GM06990 (cell line): ENCODE measurements around the gene INTS4.
"Not testable (repeated sequence)": the region's sequence is repeated elsewhere in the genome, so short reads cannot be mapped to it uniquely, and the experiment has no call there.

ENCODE experiments used
- DNase-seq: peaks from one replicate; pipeline ENCODE4 v3.0.0-alpha.2; 2011; ENCODE audit not compliant: insufficient read length; ENCODE audit errors: extremely low read depth
- H3K27me3 ChIP-seq: replicated peaks from 2 replicates; pipeline ENCODE4 v1.6.0; 2011; ENCODE audit warnings: low read length; ENCODE audit not compliant: control insufficient read depth, insufficient read depth
- H3K36me3 ChIP-seq: 2 replicates; pipeline ENCODE4 v1.5.1; 2011; ENCODE audit warnings: low read length; ENCODE audit not compliant: control insufficient read depth, insufficient read depth
- H3K4me3 ChIP-seq: replicated peaks from 2 replicates; pipeline ENCODE4 v1.5.1; 2011; ENCODE audit warnings: low read depth, mild to moderate bottlenecking, control low read depth, low read length
- TF ChIP-seq, protein P1 (sequence below): IDR thresholded peaks from 2 replicates; pipeline ENCODE4 v1.5.1; 2011; ENCODE audit warnings: low read length, control low read depth, mild to moderate bottlenecking, inconsistent platforms; ENCODE audit not compliant: insufficient read depth, poor library complexity, severe bottlenecking

INTS4 gene

DNA sequence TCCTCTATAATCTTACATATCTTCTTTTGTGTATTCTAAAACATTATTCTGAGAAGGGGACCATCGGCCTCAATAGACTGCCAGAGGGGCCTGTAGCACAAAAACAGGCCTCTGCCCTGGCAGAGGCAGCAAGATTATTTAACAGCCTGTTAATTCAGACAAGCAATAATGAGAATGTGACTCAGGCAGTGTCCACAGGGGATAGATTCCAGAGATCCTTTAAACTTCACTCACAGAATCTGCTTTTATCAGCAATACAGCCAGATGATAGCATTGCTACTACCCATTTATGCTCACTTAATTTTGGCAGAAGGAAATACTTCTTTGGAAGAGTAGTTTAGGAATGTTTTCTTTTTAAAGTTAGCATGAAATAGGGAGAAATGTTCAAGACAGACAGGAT lies 128.7 kb downstream of the INTS4 start:
- no peak for DNase-seq
- no peaks in the 10 kb centered on the region for H3K36me3 ChIP-seq
- no peaks in the 10 kb centered on the region for H3K27me3 ChIP-seq
- no peak overlapping the region for H3K4me3 ChIP-seq
- TF ChIP-seq, protein P1, sequence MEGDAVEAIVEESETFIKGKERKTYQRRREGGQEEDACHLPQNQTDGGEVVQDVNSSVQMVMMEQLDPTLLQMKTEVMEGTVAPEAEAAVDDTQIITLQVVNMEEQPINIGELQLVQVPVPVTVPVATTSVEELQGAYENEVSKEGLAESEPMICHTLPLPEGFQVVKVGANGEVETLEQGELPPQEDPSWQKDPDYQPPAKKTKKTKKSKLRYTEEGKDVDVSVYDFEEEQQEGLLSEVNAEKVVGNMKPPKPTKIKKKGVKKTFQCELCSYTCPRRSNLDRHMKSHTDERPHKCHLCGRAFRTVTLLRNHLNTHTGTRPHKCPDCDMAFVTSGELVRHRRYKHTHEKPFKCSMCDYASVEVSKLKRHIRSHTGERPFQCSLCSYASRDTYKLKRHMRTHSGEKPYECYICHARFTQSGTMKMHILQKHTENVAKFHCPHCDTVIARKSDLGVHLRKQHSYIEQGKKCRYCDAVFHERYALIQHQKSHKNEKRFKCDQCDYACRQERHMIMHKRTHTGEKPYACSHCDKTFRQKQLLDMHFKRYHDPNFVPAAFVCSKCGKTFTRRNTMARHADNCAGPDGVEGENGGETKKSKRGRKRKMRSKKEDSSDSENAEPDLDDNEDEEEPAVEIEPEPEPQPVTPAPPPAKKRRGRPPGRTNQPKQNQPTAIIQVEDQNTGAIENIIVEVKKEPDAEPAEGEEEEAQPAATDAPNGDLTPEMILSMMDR: no peak

GRCh38 chr11:77861444-77861843 lies 133.0 kb downstream of the INTS4 start:
- DNase-seq: not testable (repeated sequence)

GRCh38 chr11:77857906-77858457 lies 136.5 kb downstream of the INTS4 start:
- not testable (repeated sequence) for H3K27me3 ChIP-seq

More at GRCh38 chr11:77861444-77861843, 133.0 kb downstream of the INTS4 start:
- H3K27me3 ChIP-seq, H3K4me3 ChIP-seq, H3K36me3 ChIP-seq: not testable (repeated sequence)

DNA sequence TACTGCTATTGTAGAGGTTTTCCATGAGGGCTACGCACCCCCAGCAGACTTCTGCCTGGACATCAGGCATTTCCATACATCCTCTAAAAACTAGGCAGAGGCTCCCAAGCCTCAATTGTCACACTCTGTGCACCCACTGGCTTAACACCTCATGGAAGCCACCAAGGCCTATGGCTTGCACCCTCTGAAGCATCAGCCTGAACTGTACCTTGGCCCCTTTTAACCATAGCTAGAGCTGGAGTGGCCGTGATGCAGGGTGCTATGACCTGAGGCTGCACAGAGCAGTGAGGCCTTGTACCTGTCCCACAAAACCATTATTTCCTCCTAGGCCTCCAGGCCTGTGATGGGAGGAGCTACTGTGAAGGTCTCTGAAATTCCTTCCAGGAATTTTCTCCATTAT lies 139.6 kb downstream of the INTS4 start:
- TF ChIP-seq, protein P1: no peak
- DNase-seq: no peak
- no peaks in the 10 kb centered on the region for H3K27me3 ChIP-seq
- H3K36me3 ChIP-seq: no peaks in the 10 kb centered on the region
- no peak overlapping the region for H3K4me3 ChIP-seq

More at GRCh38 chr11:77857906-77858457, 136.5 kb downstream of the INTS4 start:
- H3K36me3 ChIP-seq, H3K4me3 ChIP-seq, DNase-seq: not testable (repeated sequence)

- no peak for DNase-seq
- TF ChIP-seq, protein P1: no peak
- Histone ChIP-seq H3K27me3 (no peaks in the 10 kb centered on the region), H3K36me3 (no peaks in the 10 kb centered on the region), H3K4me3 (no peak overlapping the region)
Observed at GRCh38 chr11:77851503-77851902, 143.0 kb downstream of the INTS4 start.

DNA sequence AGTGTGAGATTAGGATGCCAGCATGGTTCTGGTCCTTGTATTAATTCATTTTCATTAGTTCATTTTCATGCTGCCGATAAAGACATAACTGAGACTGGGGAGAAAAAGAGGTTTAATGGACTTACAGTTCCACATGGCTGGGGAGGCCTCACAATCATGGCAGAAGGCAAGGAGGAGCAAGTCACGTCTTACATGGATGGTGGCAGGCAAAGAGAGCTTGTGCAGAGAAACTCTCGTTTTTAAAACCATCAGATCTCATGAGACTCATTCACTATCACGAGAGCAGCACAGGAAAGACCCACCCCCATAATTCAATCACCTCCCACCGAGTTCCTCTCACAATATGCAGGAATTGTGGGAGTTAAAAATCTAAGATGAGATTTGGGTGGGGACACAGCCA lies 150.8 kb downstream of the INTS4 start:
- not testable (repeated sequence) for DNase-seq, H3K4me3 ChIP-seq, H3K36me3 ChIP-seq, H3K27me3 ChIP-seq

DNA sequence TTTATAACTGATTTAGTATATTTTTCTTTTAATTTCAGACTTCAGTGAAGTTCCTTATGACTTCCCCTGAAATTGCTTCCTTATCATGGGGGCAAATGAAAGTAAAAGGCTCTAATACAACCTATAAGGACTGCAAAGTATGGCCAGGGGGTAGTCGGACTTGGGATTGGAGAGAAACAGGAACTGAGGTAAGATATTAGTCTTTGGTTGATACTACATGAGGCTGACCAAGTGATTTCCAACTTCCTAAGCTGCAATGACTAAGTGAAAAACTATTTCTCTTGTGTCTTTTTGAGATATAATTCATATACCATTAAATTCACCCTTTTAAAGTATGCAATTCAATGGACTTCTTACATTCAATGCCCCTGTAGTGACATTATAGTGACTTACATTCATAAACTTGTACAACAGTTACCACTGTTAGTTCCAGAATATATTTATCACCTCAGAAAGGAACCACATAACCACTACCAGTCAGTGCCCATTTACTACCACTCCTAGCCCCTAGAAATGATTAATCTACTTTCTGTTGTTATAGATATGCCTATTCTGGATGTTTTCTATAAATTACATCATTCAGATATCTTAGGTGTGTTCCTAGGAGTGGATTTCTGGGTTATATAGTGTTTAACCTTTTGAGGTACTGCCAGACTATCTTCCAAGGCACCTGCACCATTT lies 151.9 kb downstream of the INTS4 start:
- TF ChIP-seq, protein P1: no peak
- Histone ChIP-seq H3K4me3 (no peak overlapping the region), H3K36me3 (no peaks in the 10 kb centered on the region), H3K27me3 (no peaks in the 10 kb centered on the region)
- DNase-seq: no peak
